HG02870 (cell line): ENCODE data around the gene CENPE.
A peak's percentile ranks its signal among the peaks of the same experiment; 100 is the strongest.

Experiments
- ATAC-seq: cut with Tn5 transposase; IDR thresholded peaks from one replicate; pipeline ENCODE4 v1.9.1; 2021; ENCODE audit warnings: mild to moderate bottlenecking, moderate library complexity; ENCODE audit not compliant: unreplicated experiment

CENPE gene

GRCh38 chr4:103079621-103080020 is 118.5 kb downstream of the CENPE start:
- ATAC-seq = no peak

GRCh38 chr4:103076747-103077347 is 121.3 kb downstream of the CENPE start, which contains the start of gene SLC9B2:
SLC9B2 (minus strand) TSS chr4:103076761; CDS start chr4:103067550, 9,211 bp downstream.
- peak; percentile 45 for ATAC-seq

- ATAC-seq = peak; percentile 45
These were observed 122.0 kb downstream of the CENPE start for GRCh38 chr4:103075894-103076746.

- no peak for ATAC-seq
These were observed 122.7 kb downstream of the CENPE start for GRCh38 chr4:103075435-103075893.

GRCh38 chr4:103074744-103075434 is 123.3 kb downstream of the CENPE start:
- peak; percentile 39 for ATAC-seq

- no peak for ATAC-seq
These were observed 124.2 kb downstream of the CENPE start for GRCh38 chr4:103073792-103074438.

- ATAC-seq = no peak
These were observed 130.1 kb downstream of the CENPE start for GRCh38 chr4:103067841-103068547.

- no peak for ATAC-seq
These were observed 137.5 kb downstream of the CENPE start for GRCh38 chr4:103060453-103061148.
